ENCODE results near the gene DHX58. TPM values are rescaled to one million over a fixed set of nuclear protein-coding genes. Genes with fewer than 3 reads are reported as not detected.

Gene DHX58
- total and polyA plus RNA-seq, 2 donors (not counting 1 experiment from before 2014, with no cell fraction given) = 39.7 to 57.6 TPM

GRCh38 chr17:42113293-42114069 is 967 bp upstream of the DHX58 start:
- WGBS (ENCODE audit: insufficient coverage) = 96% methylated on average over 27 of the region's 28 CpGs
- ATAC-seq (ENCODE audit: low read depth) (no peak), DNase-seq (peak; percentile 15)
- intact Hi-C loops (cut with micrococcal nuclease) = loop anchor here (2.0 to 10.0 kb wide), 2 partner anchors 67 to 271 kb away; partner anchors contain the start of genes KCNH4 and STAT3
- no peak overlapping the region for H2AFZ ChIP-seq (ENCODE audit: insufficient read depth, low read depth, low read length, poor library complexity, severe bottlenecking)
- H3K27me3 Mint-ChIP-seq = no peaks in the 10 kb centered on the region
- peaks cover 51% of the 10 kb centered on the region for H3K4me1 Mint-ChIP-seq
- H3K36me3 ChIP-seq (replicated peaks in 1 of 2; ENCODE audit: control extremely low read depth in 1 of 2, control insufficient read depth in 1 of 2, extremely low read depth in 1 of 2, insufficient read depth in 2 of 2, low read length in 1 of 2) = peaks cover 0 to 38% of the 10 kb centered on the region in 2 experiments
- peak overlapping the region; percentile 85 to 88 for H3K27ac ChIP-seq (ENCODE audit: low read length in 2 of 2)
- H3K4me3 Mint-ChIP-seq = no peak overlapping the region
- H3K4me1 ChIP-seq (ENCODE audit: control insufficient read depth in 2 of 2, insufficient read depth in 2 of 2, low read length in 2 of 2) = peaks cover 35 to 49% of the 10 kb centered on the region in 2 donors
- H3K27ac Mint-ChIP-seq = peak overlapping the region; percentile 73
- H3K27me3 ChIP-seq (replicated peaks in 1 of 4; ENCODE audit: control extremely low read depth in 1 of 4, control insufficient read depth in 3 of 4, insufficient read depth in 4 of 4, low read length in 3 of 4) = no peaks in the 10 kb centered on the region
- H3K9me3 ChIP-seq (ENCODE audit: control extremely low read depth in 1 of 3, control insufficient read depth in 2 of 3, insufficient read depth in 1 of 3, low read length in 2 of 3) = no peaks in the 10 kb centered on the region
- ChIA-PET POLR2A (interaction anchor here (0.7 to 1.9 kb wide), 6 partner anchors 8 to 417 kb away, joined by 3 to 25 read pairs (median 6); partner anchors contain the start of genes CNP, DNAJC7 and KAT2A), CTCF (interaction anchor here (0.6 to 6.9 kb wide), 15 partner anchors 19 to 150 kb away, joined by 3 to 115 read pairs (median 4); partner anchors contain the start of genes CNP, DNAJC7 and NKIRAS2)
- H3K9me3 Mint-ChIP-seq (ENCODE audit: insufficient read depth) = no peaks in the 10 kb centered on the region
- H3K9ac ChIP-seq (ENCODE audit: low read length) = no peak overlapping the region
- TF ChIP-seq EZH2 (IDR thresholded peaks at IDR 0.05; ENCODE audit: borderline replicate concordance, insufficient read depth, low read depth, low read length, poor library complexity, severe bottlenecking) = no peak
- TF ChIP-seq CTCF (IDR thresholded peaks at IDR 0.05) = no peak
- no peak overlapping the region for H3K4me3 ChIP-seq (ENCODE audit: control extremely low read depth in 1 of 5, extremely low read depth in 1 of 5, insufficient read depth in 1 of 5, low read depth in 2 of 5, low read length in 4 of 5)
- H3K4me2 ChIP-seq (replicated peaks; ENCODE audit: low read depth, low read length, poor library complexity, severe bottlenecking) = peak overlapping the region; percentile 92
- H3K79me2 ChIP-seq (ENCODE audit: control insufficient read depth, insufficient read depth, low read length) = peaks cover 14% of the 10 kb centered on the region
- no peaks in the 10 kb centered on the region for H4K20me1 ChIP-seq (ENCODE audit: control insufficient read depth, insufficient read depth, low read length, poor library complexity, severe bottlenecking)
